ENCODE results near the gene MMEL1. TPM values are rescaled to one million over a fixed set of nuclear protein-coding genes. Genes with fewer than 3 reads are reported as not detected.

MMEL1 gene, protein sequence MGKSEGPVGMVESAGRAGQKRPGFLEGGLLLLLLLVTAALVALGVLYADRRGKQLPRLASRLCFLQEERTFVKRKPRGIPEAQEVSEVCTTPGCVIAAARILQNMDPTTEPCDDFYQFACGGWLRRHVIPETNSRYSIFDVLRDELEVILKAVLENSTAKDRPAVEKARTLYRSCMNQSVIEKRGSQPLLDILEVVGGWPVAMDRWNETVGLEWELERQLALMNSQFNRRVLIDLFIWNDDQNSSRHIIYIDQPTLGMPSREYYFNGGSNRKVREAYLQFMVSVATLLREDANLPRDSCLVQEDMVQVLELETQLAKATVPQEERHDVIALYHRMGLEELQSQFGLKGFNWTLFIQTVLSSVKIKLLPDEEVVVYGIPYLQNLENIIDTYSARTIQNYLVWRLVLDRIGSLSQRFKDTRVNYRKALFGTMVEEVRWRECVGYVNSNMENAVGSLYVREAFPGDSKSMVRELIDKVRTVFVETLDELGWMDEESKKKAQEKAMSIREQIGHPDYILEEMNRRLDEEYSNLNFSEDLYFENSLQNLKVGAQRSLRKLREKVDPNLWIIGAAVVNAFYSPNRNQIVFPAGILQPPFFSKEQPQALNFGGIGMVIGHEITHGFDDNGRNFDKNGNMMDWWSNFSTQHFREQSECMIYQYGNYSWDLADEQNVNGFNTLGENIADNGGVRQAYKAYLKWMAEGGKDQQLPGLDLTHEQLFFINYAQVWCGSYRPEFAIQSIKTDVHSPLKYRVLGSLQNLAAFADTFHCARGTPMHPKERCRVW
- total RNA-seq, result 0.38 TPM in 1 of 2 replicates, not detected in the other

DNA sequence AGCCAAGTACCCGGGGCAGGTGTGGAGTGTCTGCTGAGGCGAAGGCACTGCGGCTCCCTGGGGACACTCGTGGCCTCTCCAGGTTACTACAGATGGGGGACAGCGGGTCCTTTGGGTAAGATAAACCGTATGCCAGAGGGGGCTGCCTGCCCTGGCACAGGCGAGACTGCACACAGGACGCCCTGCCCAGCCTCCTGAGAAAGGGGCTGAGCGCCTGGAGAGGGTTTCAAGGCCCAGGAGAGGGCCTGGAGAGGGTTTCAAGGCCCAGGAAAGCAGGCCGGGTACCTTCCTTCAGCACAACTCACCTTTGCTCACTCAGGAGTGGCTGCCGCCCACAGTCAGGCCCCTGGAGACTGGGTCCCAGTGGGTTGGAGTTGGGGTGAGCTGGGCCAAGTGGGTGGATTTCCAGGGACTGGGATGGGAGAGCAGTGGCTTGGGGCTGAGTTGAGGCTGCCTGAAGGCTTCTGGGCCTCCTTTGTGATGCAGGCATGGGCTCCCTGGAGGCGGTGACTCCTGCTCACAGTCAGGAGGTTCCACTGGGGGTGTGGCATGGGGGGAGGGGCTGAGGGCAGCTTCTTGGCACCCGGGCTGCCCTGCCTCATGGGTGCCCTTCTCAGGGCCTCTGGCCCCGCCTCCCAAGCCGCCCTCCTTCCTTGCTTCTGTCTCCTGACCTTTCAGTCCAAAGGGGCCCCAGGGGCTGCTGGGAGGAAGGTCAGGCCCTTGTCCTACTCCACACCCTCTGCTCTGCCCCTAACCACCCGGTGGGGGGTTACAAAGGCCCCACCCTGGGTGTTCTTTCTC, at the start of gene MMEL1:
TSS of gene MMEL1 (minus strand) at position 456 of the 801 bp plus-strand sequence. CDS start 3,532 bp downstream, outside the sequence.

DNA sequence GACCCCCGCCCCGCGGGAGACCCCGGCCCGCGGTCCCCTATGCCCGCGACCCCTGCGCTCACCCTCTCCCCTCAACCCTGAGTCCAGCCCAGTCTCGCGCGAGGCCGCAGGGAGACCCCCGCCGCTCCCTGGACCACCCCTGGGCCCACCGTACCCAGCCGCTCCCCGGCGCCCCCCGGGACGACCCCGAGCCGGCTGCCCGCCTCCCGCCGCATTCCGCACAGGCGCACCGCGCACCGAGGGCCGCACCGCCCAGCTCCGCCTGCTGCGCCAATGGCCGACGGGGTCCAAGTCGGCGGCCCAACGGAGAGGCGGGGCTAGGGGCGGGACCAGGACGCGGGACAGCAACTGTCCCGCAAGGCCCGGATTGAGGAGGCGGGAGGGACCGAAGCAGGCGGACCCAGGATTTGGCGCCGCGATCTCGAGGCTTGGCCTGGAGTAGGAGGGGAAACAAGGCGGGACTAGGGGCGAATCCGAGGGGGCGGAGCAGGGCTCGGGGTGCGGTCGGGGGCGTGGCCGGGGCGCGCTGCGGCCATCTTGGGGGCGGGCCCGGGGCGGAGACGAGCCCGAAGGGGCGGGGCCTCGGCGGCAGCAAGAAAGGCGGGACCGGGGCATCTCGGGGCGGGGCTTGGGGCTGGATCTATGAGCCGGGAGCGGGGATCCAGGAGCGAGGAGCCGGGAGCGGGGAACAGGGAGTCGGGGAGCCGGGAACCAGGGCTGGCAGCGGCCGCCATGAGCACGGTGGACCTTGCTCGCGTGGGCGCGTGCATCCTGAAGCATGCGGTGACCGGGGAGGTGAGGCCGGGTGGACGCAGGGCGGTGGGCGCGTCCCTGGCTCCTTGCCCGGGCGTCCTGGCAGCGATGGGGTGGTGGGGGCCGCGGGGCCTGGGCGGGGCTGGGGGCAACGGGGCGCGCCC, 46.4 kb downstream of the MMEL1 start, which contains the start of gene PRXL2B:
TSS of gene PRXL2B (plus strand) at position 624 of the 917 bp plus-strand sequence. CDS start at position 733, 109 bp downstream.

DNA sequence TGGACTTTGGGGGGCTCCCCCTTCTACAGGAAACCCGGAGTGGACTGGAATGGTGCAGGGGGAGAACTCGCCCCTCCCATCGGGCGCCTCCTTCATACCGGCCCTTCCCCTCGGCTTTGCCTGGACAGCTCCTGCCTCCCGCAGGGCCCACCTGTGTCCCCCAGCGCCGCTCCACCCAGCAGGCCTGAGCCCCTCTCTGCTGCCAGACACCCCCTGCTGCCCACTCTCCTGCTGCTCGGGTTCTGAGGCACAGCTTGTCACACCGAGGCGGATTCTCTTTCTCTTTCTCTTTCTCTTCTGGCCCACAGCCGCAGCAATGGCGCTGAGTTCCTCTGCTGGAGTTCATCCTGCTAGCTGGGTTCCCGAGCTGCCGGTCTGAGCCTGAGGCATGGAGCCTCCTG, 76.5 kb downstream of the MMEL1 start, which contains the start of gene TNFRSF14:
TSS of gene TNFRSF14 (plus strand) at position 95 of the 401 bp plus-strand sequence. CDS start at position 389, 294 bp downstream.

Other genes starting within 250 kb of the MMEL1 start
- 2.8 and 8.6 TPM in 2 replicates for gene MORN1, start 241.5 kb downstream of the MMEL1 start, total RNA-seq
- 56.7 and 64.4 TPM in 2 replicates for gene RER1, start 241.2 kb downstream of the MMEL1 start, total RNA-seq
- 45.3 and 46.5 TPM in 2 replicates for gene PEX10, start 220.5 kb downstream of the MMEL1 start, total RNA-seq
- gene PLCH2, start 156.7 kb downstream of the MMEL1 start, total RNA-seq, result 0.38 TPM in 1 of 2 replicates, not detected in the other
- gene PANK4, start 106.4 kb downstream of the MMEL1 start, total RNA-seq, result 18.8 and 30.0 TPM in 2 replicates
- gene HES5, start 102.8 kb downstream of the MMEL1 start, total RNA-seq, result not detected in 2 replicates
- 5.9 and 8.1 TPM in 2 replicates for gene TNFRSF14, start 76.6 kb downstream of the MMEL1 start, total RNA-seq
- 27.8 and 35.7 TPM in 2 replicates for gene PRXL2B, start 46.2 kb downstream of the MMEL1 start, total RNA-seq
- 0.16 and 0.38 TPM in 2 replicates for gene TTC34, start 168.7 kb upstream of the MMEL1 start, total RNA-seq